Kidney (tissue), 14 donors: Measurements from ENCODE around the gene EPS8L1. TPM values are rescaled to one million over a fixed set of nuclear protein-coding genes. Genes with fewer than 3 reads are reported as not detected.
"Not testable (repeated sequence)": the region's sequence is repeated elsewhere in the genome, so short reads cannot be mapped to it uniquely, and the experiment has no call there.

Experiments used
- DNase-seq, 5 donors: peaks; one replicate each; pipeline ENCODE4 v3.0.0-alpha.2; 2013 to 2020
- FAIRE-seq: peaks from 2 replicates; lab custom pipeline; 2012; peaks lifted over from hg19 to GRCh38; lab: Jason Lieb, UNC
- H3K27ac ChIP-seq, 2 donors: one replicate each; pipeline ENCODE4 v1.7.0; 2013; ENCODE audit warnings: low read depth in 2 of 2, low read length in 2 of 2, inconsistent platforms in 1 of 2
- H3K27me3 ChIP-seq: one replicate; pipeline ENCODE4 v1.7.1; 2013; ENCODE audit warnings: low read length, inconsistent platforms; ENCODE audit not compliant: control insufficient read depth, insufficient read depth
- H3K36me3 ChIP-seq, 3 donors: one replicate each; pipeline versions ENCODE4 v1.7.0 to v1.7.1; 2013; ENCODE audit warnings: low read length in 3 of 3, control low read depth in 1 of 3, inconsistent platforms in 1 of 3; ENCODE audit not compliant: insufficient read depth in 3 of 3, control insufficient read depth in 2 of 3
- H3K4me1 ChIP-seq, 3 donors: one replicate each; pipeline versions ENCODE4 v1.7.0 to v1.7.1; 2013; ENCODE audit warnings: low read length in 3 of 3, inconsistent platforms in 1 of 3, low read depth in 1 of 3; ENCODE audit not compliant: control insufficient read depth in 2 of 3, insufficient read depth in 2 of 3
- H3K4me3 ChIP-seq, 3 donors: one replicate each; pipeline versions ENCODE4 v1.7.0 to v1.8.1; 2013; ENCODE audit warnings: low read length in 3 of 3, control low read depth in 1 of 3, inconsistent platforms in 1 of 3
- H3K9ac ChIP-seq, 3 donors: one replicate each; pipeline versions ENCODE4 v1.7.0 to v1.7.1; 2013; ENCODE audit warnings: low read length in 3 of 3, control low read depth in 1 of 3, inconsistent platforms in 1 of 3
- H3K9me3 ChIP-seq, 3 donors: one replicate each; pipeline versions ENCODE4 v1.7.0 to v1.7.1; 2013; ENCODE audit warnings: low read length in 3 of 3, control low read depth in 1 of 3, inconsistent platforms in 1 of 3; ENCODE audit not compliant: control insufficient read depth in 2 of 3, insufficient read depth in 1 of 3
- CTCF ChIP-seq: IDR thresholded peaks from 3 replicates; pipeline ENCODE4 v1.5.1; 2012; ENCODE audit warnings: mild to moderate bottlenecking, moderate library complexity, borderline replicate concordance; ENCODE audit not compliant: insufficient read depth; ENCODE audit errors: extremely low read depth
- intact Hi-C: fragments of 100-400 bp; cut with DNase I; formaldehyde crosslinking; loops from one replicate; pipeline ENCODE4 v1.11.1; 2022
- polyA plus RNA-seq: library from polyadenylated mRNA; stranded (reverse); fragments of 350-450 nt; fragmentation: Illumina TruSeq; extraction: RNeasy Lipid Tissue Mini Kit (QIAGEN cat#74804); gene quantifications from one replicate; pipeline ENCODE4 v1.2.3, GENCODE V29; 2014; ENCODE audit warnings: low read depth, low replicate concordance; ENCODE audit not compliant: insufficient read depth
- total RNA-seq: library from RNA; stranded (reverse); fragmentation: NEBNext Ultra II Directional; extraction: Animal tissue kit (Norgen Biotek cat#: 25700); gene quantifications from one replicate; pipeline ENCODE4 v1.2.1, GENCODE V29; 2021
- donor health status: control.
- donor health status: control.
- donor health status: control.
- donor health status: control.
- donor health status: control.
- donor health status: DM: yes; HTN: yes; CAD: no.
- donor health status: Normal renal cell carcinoma (clear cell type).

EPS8L1 gene
- total and polyA plus RNA-seq, 2 donors from 2014 or later: 45.4 to 95.0 TPM

GRCh38 chr19:55028757-55029156 is 46.9 kb upstream of the EPS8L1 start:
- H3K4me1 ChIP-seq: no peaks in the 10 kb centered on the region
- no peak overlapping the region for H3K4me3 ChIP-seq
- DNase-seq (no peak), FAIRE-seq (no peak)
- H3K27ac ChIP-seq: no peak overlapping the region
- TF ChIP-seq CTCF: no peak
- H3K9ac ChIP-seq: no peak overlapping the region
- intact Hi-C loops: no loop called here
- H3K36me3 ChIP-seq: no peaks in the 10 kb centered on the region
- no peaks in the 10 kb centered on the region for H3K27me3 ChIP-seq
- H3K9me3 ChIP-seq: no peaks in the 10 kb centered on the region

GRCh38 chr19:55031178-55031577 is 44.5 kb upstream of the EPS8L1 start:
- Histone ChIP-seq H3K4me3 (no peak overlapping the region), H3K4me1 (no peaks in the 10 kb centered on the region), H3K9ac (no peak overlapping the region), H3K27ac (no peak overlapping the region), H3K9me3 (no peaks in the 10 kb centered on the region), H3K27me3 (no peaks in the 10 kb centered on the region), H3K36me3 (no peaks in the 10 kb centered on the region)
- no peak for FAIRE-seq
- TF ChIP-seq CTCF: no peak
- intact Hi-C loops: no loop called here
- no peak for DNase-seq

GRCh38 chr19:55032170-55032800 is 43.4 kb upstream of the EPS8L1 start:
- H3K4me3 ChIP-seq: no peak overlapping the region
- H3K4me1 ChIP-seq: no peaks in the 10 kb centered on the region
- H3K27me3 ChIP-seq: no peaks in the 10 kb centered on the region
- H3K9me3 ChIP-seq: no peaks in the 10 kb centered on the region
- FAIRE-seq (no peak), DNase-seq (peak in 1 of 5 donors; percentile 58)
- no peak overlapping the region for H3K9ac ChIP-seq
- TF ChIP-seq CTCF: no peak
- intact Hi-C loops: no loop called here
- no peaks in the 10 kb centered on the region for H3K36me3 ChIP-seq
- H3K27ac ChIP-seq: no peak overlapping the region

- DNase-seq: peak in 1 of 5 donors; percentile 56
- intact Hi-C loops, H3K36me3 ChIP-seq, H3K4me1 ChIP-seq, H3K9me3 ChIP-seq, FAIRE-seq, H3K27ac ChIP-seq, H3K4me3 ChIP-seq, H3K9ac ChIP-seq, H3K27me3 ChIP-seq: not testable (repeated sequence)
Measured at GRCh38 chr19:55032976-55033643, 42.6 kb upstream of the EPS8L1 start.
